Kasumi-1 (cell line): ENCODE results near the gene RASGRP2.

Experiments
- DNase-seq, 2 experiments: peaks; one replicate each; lab custom pipeline; 2025; lab: John Stamatoyannopoulos, UW

Gene RASGRP2

GRCh38 chr11:64755681-64756361 lies 11.9 kb upstream of the RASGRP2 start:
- DNase-seq, result no peak

- DNase-seq, result no peak
Measured at GRCh38 chr11:64754919-64755662, 11.1 kb upstream of the RASGRP2 start.

- no peak for DNase-seq
Measured at GRCh38 chr11:64754124-64754918, 10.4 kb upstream of the RASGRP2 start.

GRCh38 chr11:64753380-64754123 lies 9.6 kb upstream of the RASGRP2 start:
- DNase-seq, result no peak

- no peak for DNase-seq
Measured at GRCh38 chr11:64753019-64753379, 9.1 kb upstream of the RASGRP2 start.

- no peak for DNase-seq
Measured at GRCh38 chr11:64752175-64752970, 8.4 kb upstream of the RASGRP2 start.

GRCh38 chr11:64751580-64751979 lies 7.6 kb upstream of the RASGRP2 start:
- DNase-seq, result no peak

- no peak for DNase-seq
Measured at GRCh38 chr11:64751136-64751535, 7.2 kb upstream of the RASGRP2 start.

GRCh38 chr11:64750361-64751054 lies 6.6 kb upstream of the RASGRP2 start:
- DNase-seq, result no peak

GRCh38 chr11:64747961-64748665 lies 4.2 kb upstream of the RASGRP2 start:
- no peak for DNase-seq

- no peak for DNase-seq
Measured at GRCh38 chr11:64746486-64746885, 2.5 kb upstream of the RASGRP2 start.

GRCh38 chr11:64745521-64746328 lies 1.8 kb upstream of the RASGRP2 start:
- peak; percentile 62 to 64 for DNase-seq

- DNase-seq, result peak; percentile 82 to 87
Measured at GRCh38 chr11:64745189-64745520, 1.2 kb upstream of the RASGRP2 start.

GRCh38 chr11:64744544-64745188 lies 724 bp upstream of the RASGRP2 start:
- no peak for DNase-seq

GRCh38 chr11:64742889-64743590 lies 902 bp downstream of the RASGRP2 start:
- DNase-seq, result peak; percentile 48 to 65

- DNase-seq, result no peak
Measured at GRCh38 chr11:64742087-64742888, 1.7 kb downstream of the RASGRP2 start.

- no peak for DNase-seq
Measured at GRCh38 chr11:64741375-64742086, 2.4 kb downstream of the RASGRP2 start.
